Prostate gland (tissue), 2 donors: Measurements from ENCODE around the gene RSBN1. TPM values are rescaled to one million over a fixed set of nuclear protein-coding genes. Genes with fewer than 3 reads are reported as not detected.

Experiments
- DNase-seq: peaks from one replicate; pipeline ENCODE4 v3.0.0-alpha.2; 2019; ENCODE audit warnings: low spot score
- H3K27ac ChIP-seq, 2 donors: fragments of 200-600 bp; sonication (generic); 2 replicates each; pipeline ENCODE4 v1.5.1; 2017 to 2019
- H3K27me3 ChIP-seq: fragments of 200-600 bp; sonication (generic); replicated peaks from 2 replicates; pipeline ENCODE4 v1.5.1; 2019; ENCODE audit not compliant: insufficient read depth
- H3K36me3 ChIP-seq, 2 donors: fragments of 200-600 bp; sonication (generic); 1 replicate in 1 of 2; 2 replicates in 1 of 2; pipeline versions ENCODE4 v1.5.1 to v1.8.1; 2017 to 2019
- H3K4me1 ChIP-seq: fragments of 200-600 bp; sonication (generic); replicated peaks from 2 replicates; pipeline ENCODE4 v1.5.1; 2019
- H3K4me3 ChIP-seq, 2 donors: fragments of 200-600 bp; sonication (generic); 2 replicates each; pipeline ENCODE4 v1.5.1; 2017 to 2019
- H3K9me3 ChIP-seq: fragments of 200-600 bp; sonication (generic); 2 replicates; pipeline ENCODE4 v1.5.1; 2017
- POLR2A ChIP-seq: fragments of 450-650 bp; IDR thresholded peaks from one replicate; pipeline ENCODE4 v1.6.1; 2016; ENCODE audit warnings: antibody characterized with exemption, mild to moderate bottlenecking
- POLR2AphosphoS5 ChIP-seq: sonication (generic); formaldehyde crosslinking; IDR thresholded peaks from one replicate; pipeline ENCODE4 v1.6.1; 2017; ENCODE audit warnings: antibody characterized with exemption
- WGBS: methylation state at CpG from one replicate; pipeline ENCODE4 v1.1.5; 2018; 5-methylcytosine and 5-hydroxymethylcytosine counted together
- intact Hi-C: fragments of 100-400 bp; cut with DNase I; formaldehyde crosslinking; loops from one replicate; pipeline ENCODE4 v1.14.2; 2022
- total RNA-seq, 2 donors: library from RNA; depleted of rRNA; stranded (reverse); fragments of >200 nt; gene quantifications; one replicate each; pipeline ENCODE4 v1.1.0, GENCODE V29; 2016
- TF ChIP-seq, protein P1 (sequence below), 4 experiments: fragments of 200-600 bp in 2 of 4; fragments of 450-650 bp in 2 of 4; sonication (generic) in 2 of 4; IDR thresholded peaks; 1 replicate in 3 of 4; 2 replicates in 1 of 4; pipeline ENCODE4 v1.5.1; 2016 to 2019; ENCODE audit warnings: antibody characterized with exemption in 4 of 4, mild to moderate bottlenecking in 2 of 4, moderate library complexity in 2 of 4

The RSBN1 gene
- total RNA-seq, 2 donors from 2014 or later, result 23.1 to 24.0 TPM

DNA sequence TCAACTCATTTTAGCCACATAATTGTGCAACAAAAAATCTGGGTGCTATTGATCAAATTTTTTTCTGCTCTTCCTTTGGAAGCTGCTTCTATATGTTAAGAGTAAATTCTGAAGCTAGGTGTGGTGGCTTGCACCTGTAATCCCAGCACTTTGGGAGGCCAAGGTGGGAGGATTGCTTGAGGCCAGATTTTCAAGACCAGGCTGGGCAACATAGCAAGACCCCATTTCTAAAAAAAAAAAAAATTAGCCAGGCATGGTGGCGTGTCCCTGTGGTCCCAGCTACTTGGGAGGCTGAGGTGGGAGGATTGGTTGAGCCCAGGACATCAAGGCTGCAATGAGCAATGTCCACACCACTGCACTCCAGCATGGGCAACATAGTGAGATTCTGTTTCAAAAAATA is 24.3 kb upstream of the RSBN1 start:
- Histone ChIP-seq H3K36me3 (no peaks in the 10 kb centered on the region), H3K4me3 (no peak overlapping the region), H3K4me1 (no peaks in the 10 kb centered on the region), H3K9me3 (no peaks in the 10 kb centered on the region), H3K27me3 (no peaks in the 10 kb centered on the region), H3K27ac (no peak overlapping the region)
- 100% methylated on average over 1 of the region's 1 CpG for WGBS
- intact Hi-C loops, result loop anchor here (5.0 to 10.0 kb wide), 3 partner anchors 66 to 446 kb away; partner anchors contain the start of genes AP4B1 and OLFML3
- TF ChIP-seq, protein P1, sequence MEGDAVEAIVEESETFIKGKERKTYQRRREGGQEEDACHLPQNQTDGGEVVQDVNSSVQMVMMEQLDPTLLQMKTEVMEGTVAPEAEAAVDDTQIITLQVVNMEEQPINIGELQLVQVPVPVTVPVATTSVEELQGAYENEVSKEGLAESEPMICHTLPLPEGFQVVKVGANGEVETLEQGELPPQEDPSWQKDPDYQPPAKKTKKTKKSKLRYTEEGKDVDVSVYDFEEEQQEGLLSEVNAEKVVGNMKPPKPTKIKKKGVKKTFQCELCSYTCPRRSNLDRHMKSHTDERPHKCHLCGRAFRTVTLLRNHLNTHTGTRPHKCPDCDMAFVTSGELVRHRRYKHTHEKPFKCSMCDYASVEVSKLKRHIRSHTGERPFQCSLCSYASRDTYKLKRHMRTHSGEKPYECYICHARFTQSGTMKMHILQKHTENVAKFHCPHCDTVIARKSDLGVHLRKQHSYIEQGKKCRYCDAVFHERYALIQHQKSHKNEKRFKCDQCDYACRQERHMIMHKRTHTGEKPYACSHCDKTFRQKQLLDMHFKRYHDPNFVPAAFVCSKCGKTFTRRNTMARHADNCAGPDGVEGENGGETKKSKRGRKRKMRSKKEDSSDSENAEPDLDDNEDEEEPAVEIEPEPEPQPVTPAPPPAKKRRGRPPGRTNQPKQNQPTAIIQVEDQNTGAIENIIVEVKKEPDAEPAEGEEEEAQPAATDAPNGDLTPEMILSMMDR (IDR thresholded peaks at IDR 0.05), result no peak
- TF ChIP-seq POLR2AphosphoS5 (no peak), POLR2A (no peak)
- no peak for DNase-seq

DNA sequence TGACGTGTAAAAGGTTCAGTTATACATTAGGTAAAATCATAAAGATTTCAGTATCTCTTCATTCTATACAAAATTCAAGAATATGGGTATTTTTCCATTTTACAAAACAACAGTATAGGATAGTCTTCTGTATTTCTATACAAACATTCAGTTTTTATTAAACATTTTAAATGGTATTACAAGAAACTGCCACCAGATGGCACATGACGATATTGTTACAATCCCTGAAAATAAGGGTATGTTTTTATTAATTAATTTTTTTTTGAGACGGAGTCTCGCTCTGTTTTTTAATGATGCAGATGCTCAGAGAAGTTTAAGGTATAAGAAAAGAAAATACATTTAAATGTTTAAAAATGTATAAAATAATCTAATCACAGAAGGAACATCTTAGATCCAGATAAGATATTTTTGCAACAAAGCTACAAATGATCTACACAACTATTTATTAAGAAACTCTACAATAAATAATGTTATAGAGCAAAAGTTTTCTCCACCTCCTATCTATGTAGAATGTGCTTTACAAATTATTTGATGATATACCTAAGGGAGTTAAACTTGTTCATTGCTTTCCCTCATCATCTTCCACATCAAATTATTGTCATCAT is 23.5 kb upstream of the RSBN1 start:
- no peak overlapping the region for H3K4me3 ChIP-seq
- no peak for DNase-seq
- H3K9me3 ChIP-seq, result no peaks in the 10 kb centered on the region
- no peak overlapping the region for H3K27ac ChIP-seq
- WGBS, result 16% methylated on average over 4 of the region's 4 CpGs
- H3K4me1 ChIP-seq, result no peaks in the 10 kb centered on the region
- intact Hi-C loops, result loop anchor here (5.0 to 10.0 kb wide), 3 partner anchors 67 to 447 kb away; partner anchors contain the start of genes AP4B1 and OLFML3
- no peaks in the 10 kb centered on the region for H3K36me3 ChIP-seq
- H3K27me3 ChIP-seq, result no peaks in the 10 kb centered on the region
- TF ChIP-seq, protein P1 (IDR thresholded peaks at IDR 0.05), result peak; percentile 28 to 73 (median 68)
- TF ChIP-seq POLR2A, result no peak

DNA sequence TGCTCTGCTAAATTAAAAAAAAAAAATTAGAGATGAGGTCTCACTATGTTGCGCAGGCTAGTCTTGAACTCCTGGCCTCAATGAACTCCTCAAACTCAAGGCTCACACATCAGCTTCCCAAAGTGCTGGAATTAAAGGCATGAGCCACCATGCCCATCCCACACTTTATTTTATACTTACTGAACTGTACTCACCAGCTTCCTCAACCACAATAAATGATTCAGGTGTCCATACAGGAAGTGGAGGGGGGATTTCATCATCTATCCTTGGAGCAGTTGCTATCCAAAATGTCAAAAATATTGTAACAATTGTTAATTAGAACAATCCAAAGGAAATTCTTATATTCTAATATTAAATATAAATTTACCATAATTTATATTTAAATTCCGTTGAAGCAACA is 22.4 kb upstream of the RSBN1 start:
- no peak for DNase-seq
- no peak for TF ChIP-seq POLR2AphosphoS5
- TF ChIP-seq POLR2A, result no peak
- TF ChIP-seq, protein P1 (IDR thresholded peaks at IDR 0.05), result no peak
- no peaks in the 10 kb centered on the region for H3K27me3 ChIP-seq
- no peaks in the 10 kb centered on the region for H3K4me1 ChIP-seq
- no peaks in the 10 kb centered on the region for H3K9me3 ChIP-seq
- H3K36me3 ChIP-seq, result no peaks in the 10 kb centered on the region
- intact Hi-C loops, result loop anchor here (5.0 to 10.0 kb wide), 3 partner anchors 68 to 448 kb away; partner anchors contain the start of genes AP4B1 and OLFML3
- no peak overlapping the region for H3K4me3 ChIP-seq
- WGBS, result 93% methylated on average over 2 of the region's 2 CpGs
- no peak overlapping the region for H3K27ac ChIP-seq

DNA sequence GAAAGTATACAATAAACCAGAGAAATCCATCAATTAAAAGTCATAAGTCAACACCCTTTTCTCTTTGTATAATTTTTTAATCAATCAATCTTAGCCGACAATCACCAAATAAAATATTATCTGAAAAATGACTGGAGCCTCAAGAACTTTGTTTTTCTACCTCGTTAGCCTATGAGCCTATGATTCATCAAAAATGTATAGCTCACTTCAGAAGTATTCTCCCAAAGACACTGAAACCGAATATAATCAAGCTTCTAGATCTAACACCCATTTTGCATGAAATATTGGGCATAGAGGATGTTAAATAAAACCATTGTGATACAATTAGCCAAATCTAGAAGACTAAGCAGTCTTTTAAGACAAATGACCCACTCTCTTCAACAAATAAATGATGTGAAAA is 17.8 kb upstream of the RSBN1 start:
- TF ChIP-seq, protein P1 (IDR thresholded peaks at IDR 0.05), result no peak
- no peak for TF ChIP-seq POLR2A
- no peak for TF ChIP-seq POLR2AphosphoS5
- DNase-seq, result no peak
- no peaks in the 10 kb centered on the region for H3K36me3 ChIP-seq
- intact Hi-C loops, result loop anchor here (10.0 kb wide), 1 partner anchor 145 kb away; the partner anchor contains the start of gene OLFML3
- no peak overlapping the region for H3K4me3 ChIP-seq
- H3K4me1 ChIP-seq, result no peaks in the 10 kb centered on the region
- 63% methylated on average over 3 of the region's 3 CpGs for WGBS
- H3K27ac ChIP-seq, result no peak overlapping the region
- no peaks in the 10 kb centered on the region for H3K27me3 ChIP-seq
- no peaks in the 10 kb centered on the region for H3K9me3 ChIP-seq

DNA sequence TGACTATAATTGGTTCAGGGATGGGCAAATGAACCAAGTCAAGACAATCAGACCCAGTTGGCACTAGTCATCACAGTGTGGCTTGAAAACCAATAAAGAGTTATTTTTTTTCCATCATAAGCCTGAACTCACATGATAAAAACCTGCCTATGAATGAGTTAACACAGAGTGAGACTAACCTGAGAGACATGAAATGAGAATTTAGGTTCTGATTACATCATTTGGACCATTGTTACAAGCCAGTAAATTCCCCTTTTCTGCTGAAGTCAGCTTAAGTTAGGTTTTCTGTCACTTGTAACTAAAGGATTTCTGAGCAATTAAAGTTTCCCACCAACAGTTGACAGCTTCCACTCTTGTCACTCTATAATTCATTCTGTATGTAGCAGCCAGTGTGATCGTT is 9.6 kb upstream of the RSBN1 start:
- no peaks in the 10 kb centered on the region for H3K27me3 ChIP-seq
- no peaks in the 10 kb centered on the region for H3K4me1 ChIP-seq
- WGBS, result 33% methylated on average over 1 of the region's 1 CpG
- no peaks in the 10 kb centered on the region for H3K9me3 ChIP-seq
- no peak overlapping the region for H3K4me3 ChIP-seq
- TF ChIP-seq, protein P1 (IDR thresholded peaks at IDR 0.05), result no peak
- TF ChIP-seq POLR2AphosphoS5 (no peak), POLR2A (no peak)
- no peaks in the 10 kb centered on the region for H3K36me3 ChIP-seq
- no peak for DNase-seq
- no peak overlapping the region for H3K27ac ChIP-seq
- intact Hi-C loops, result no loop called here
